T-helper 1 cell treated with Interleukin-12 subunit alpha and Interleukin-12 subunit beta and Interleukin-4 antibody, amounts not matched to agents 30 ng/mL and 1 ng/mL, for 36 hours (primary cell): ENCODE results near the gene XYLT2. TPM values are rescaled to one million over a fixed set of nuclear protein-coding genes. Genes with fewer than 3 reads are reported as not detected.

Experiments
- intact Hi-C: fragments of 100-400 bp; cut with micrococcal nuclease; formaldehyde crosslinking; loops from one replicate; pipeline ENCODE4 v1.15.1; 2024
- total RNA-seq: library from RNA; stranded (reverse); gene quantifications from 2 replicates; pipeline ENCODE4 v1.2.3, GENCODE V29; 2022

XYLT2 gene
- total RNA-seq, 1 donor from 2014 or later = 31.1 TPM

- intact Hi-C loops = no loop called here
Observed at GRCh38 chr17:50363217-50364060, 17.5 kb downstream of the XYLT2 start.

GRCh38 chr17:50364061-50364458 is 18.1 kb downstream of the XYLT2 start:
- intact Hi-C loops = no loop called here

- intact Hi-C loops = no loop called here
Observed at GRCh38 chr17:50364715-50365114, 18.8 kb downstream of the XYLT2 start.

- intact Hi-C loops = no loop called here
Observed at GRCh38 chr17:50365165-50365564, 19.2 kb downstream of the XYLT2 start.

- intact Hi-C loops = no loop called here
Observed at GRCh38 chr17:50365649-50366393, 19.9 kb downstream of the XYLT2 start.

GRCh38 chr17:50367401-50367800 is 21.5 kb downstream of the XYLT2 start:
- intact Hi-C loops = no loop called here

GRCh38 chr17:50370052-50370451 is 24.1 kb downstream of the XYLT2 start:
- intact Hi-C loops = loop anchor here (5.0 kb wide), 1 partner anchor 337 kb away; the partner anchor contains the start of gene ANKRD40

GRCh38 chr17:50371526-50371925 is 25.6 kb downstream of the XYLT2 start:
- intact Hi-C loops = loop anchor here (5.0 kb wide), 1 partner anchor 336 kb away; the partner anchor contains the start of gene ANKRD40

GRCh38 chr17:50372222-50372757 is 26.4 kb downstream of the XYLT2 start:
- intact Hi-C loops = loop anchor here (1.0 to 5.0 kb wide), 4 partner anchors 10 to 335 kb away; partner anchors contain the start of genes ACSF2 and ANKRD40

- intact Hi-C loops = loop anchor here (1.0 to 5.0 kb wide), 5 partner anchors 11 to 334 kb away; partner anchors contain the start of genes ACSF2, ANKRD40 and LRRC59
Observed at GRCh38 chr17:50372758-50373556, 27.0 kb downstream of the XYLT2 start, which contains the start of the genes EME1 and MRPL27. EME1 (plus strand) TSS chr17:50373229; CDS start chr17:50375209, 1,980 bp downstream. MRPL27 (minus strand) TSS chr17:50373184; CDS start chr17:50373170, 14 bp downstream.

- intact Hi-C loops = loop anchor here (1.0 to 5.0 kb wide), 3 partner anchors 24 to 334 kb away; partner anchors contain the start of genes ACSF2, ANKRD40 and LRRC59
Observed at GRCh38 chr17:50373705-50374104, 27.8 kb downstream of the XYLT2 start.

- intact Hi-C loops = no loop called here
Observed at GRCh38 chr17:50375858-50376538, 30.1 kb downstream of the XYLT2 start.

- intact Hi-C loops = no loop called here
Observed at GRCh38 chr17:50379351-50380132, 33.6 kb downstream of the XYLT2 start.

GRCh38 chr17:50380369-50381259 is 34.7 kb downstream of the XYLT2 start:
- intact Hi-C loops = no loop called here

- intact Hi-C loops = no loop called here
Observed at GRCh38 chr17:50381260-50381815, 35.4 kb downstream of the XYLT2 start.

GRCh38 chr17:50381920-50382319 is 36.0 kb downstream of the XYLT2 start:
- intact Hi-C loops = no loop called here

GRCh38 chr17:50382931-50383330 is 37.0 kb downstream of the XYLT2 start:
- intact Hi-C loops = no loop called here

GRCh38 chr17:50386510-50386909 is 40.6 kb downstream of the XYLT2 start:
- intact Hi-C loops = no loop called here
